SK-N-SH (cell line): ENCODE results near the gene GRK5. TPM values are rescaled to one million over a fixed set of nuclear protein-coding genes. Genes with fewer than 3 reads are reported as not detected.
"Not testable (repeated sequence)": the region's sequence is repeated elsewhere in the genome, so short reads cannot be mapped to it uniquely, and the experiment has no call there.

Experiments
- CTCF ChIA-PET: fragments of 300-600, 350-600 bp; formaldehyde crosslinking; extraction: SDS; loops from one replicate; lab custom pipeline; 2021; lab: Yijun Ruan, JAX
- POLR2A ChIA-PET: fragments of 350-600 bp; sonication (Branson Sonifier 250); formaldehyde crosslinking; extraction: SDS; loops from one replicate; lab custom pipeline; 2020; ENCODE audit warnings: antibody characterized with exemption, inconsistent platforms; lab: Yijun Ruan, JAX
- DNase-seq: peaks from one replicate; pipeline ENCODE4 v3.0.0; 2012
- H2AFZ ChIP-seq: fragments of 200-600 bp; sonication (generic); 2 replicates; pipeline ENCODE4 v1.8.1; 2016; ENCODE audit warnings: antibody characterized with exemption, mild to moderate bottlenecking, low read depth
- H3F3A ChIP-seq: fragments of 200-600 bp; sonication (generic); replicated peaks from 2 replicates; pipeline ENCODE3; 2016; ENCODE audit warnings: antibody characterized with exemption, mild to moderate bottlenecking; ENCODE audit not compliant: insufficient read depth
- H3K27ac ChIP-seq, 2 experiments: fragments of 200-500 bp in 1 of 2; fragments of 200-600 bp in 1 of 2; sonication (Bioruptor generic) in 1 of 2; sonication (generic), shearing (Covaris generic) in 1 of 2; 2 replicates each; pipeline versions ENCODE4 v1.5.1 to v1.6.1; 2014 to 2016; ENCODE audit warnings: low read depth in 2 of 2, inconsistent platforms in 1 of 2, low read length in 1 of 2, mild to moderate bottlenecking in 1 of 2, mixed read lengths in 1 of 2
- H3K27me3 ChIP-seq: fragments of 200-600 bp; sonication (generic), shearing (Covaris generic); 2 replicates; pipeline ENCODE4 v1.6.1; 2016; ENCODE audit warnings: mixed run types; ENCODE audit not compliant: insufficient read depth
- H3K36me3 ChIP-seq, 2 experiments: fragments of 200-500 bp in 1 of 2; fragments of 200-600 bp in 1 of 2; sonication (Bioruptor generic) in 1 of 2; sonication (generic) in 1 of 2; replicated peaks in 1 of 2; 2 replicates each; pipeline versions ENCODE3 to v1.5.1; 2014 to 2016; ENCODE audit warnings: low read length in 1 of 2, mild to moderate bottlenecking in 1 of 2; ENCODE audit not compliant: insufficient read depth in 2 of 2, control insufficient read depth in 1 of 2
- H3K4me1 ChIP-seq, 2 experiments: fragments of 200-500 bp in 1 of 2; fragments of 200-600 bp in 1 of 2; sonication (Bioruptor generic) in 1 of 2; sonication (generic), shearing (Covaris generic) in 1 of 2; 2 replicates each; pipeline versions ENCODE4 v1.5.1 to v1.6.1; 2014 to 2016; ENCODE audit warnings: low read depth in 1 of 2, low read length in 1 of 2, mixed run types in 1 of 2; ENCODE audit not compliant: insufficient read depth in 2 of 2, control insufficient read depth in 1 of 2
- H3K4me2 ChIP-seq: fragments of 200-600 bp; sonication (generic), shearing (Covaris generic); 2 replicates; pipeline ENCODE4 v1.6.1; 2017; ENCODE audit warnings: mixed run types
- H3K4me3 ChIP-seq, 2 experiments: fragments of 200-500 bp in 1 of 2; fragments of 200-600 bp in 1 of 2; sonication (Bioruptor generic) in 1 of 2; sonication (generic), shearing (Covaris generic) in 1 of 2; 2 replicates each; pipeline versions ENCODE4 v1.5.1 to v1.8.1; 2014 to 2016; ENCODE audit warnings: low read depth in 2 of 2, inconsistent platforms in 1 of 2, low read length in 1 of 2, mild to moderate bottlenecking in 1 of 2, mixed read lengths in 1 of 2, moderate library complexity in 1 of 2
- H3K79me2 ChIP-seq: fragments of 200-600 bp; sonication (generic); 2 replicates; pipeline ENCODE4 v1.8.1; 2017; ENCODE audit warnings: mild to moderate bottlenecking; ENCODE audit not compliant: insufficient read depth
- H3K9ac ChIP-seq: fragments of 200-600 bp; sonication (generic); 2 replicates; pipeline ENCODE4 v1.6.1; 2017; ENCODE audit warnings: mixed run types
- H3K9me2 ChIP-seq: fragments of 200-600 bp; sonication (generic); 2 replicates; pipeline ENCODE4 v1.6.1; 2017; ENCODE audit warnings: mixed run types
- H3K9me3 ChIP-seq: fragments of 200-600 bp; sonication (generic); 2 replicates; pipeline ENCODE4 v1.6.1; 2017; ENCODE audit warnings: mixed run types, mild to moderate bottlenecking, moderate library complexity
- H4K20me1 ChIP-seq: fragments of 200-600 bp; sonication (generic); 2 replicates; pipeline ENCODE4 v1.6.1; 2017; ENCODE audit warnings: mild to moderate bottlenecking, mixed run types; ENCODE audit not compliant: insufficient read depth
- CHD2 ChIP-seq: fragments of 150-350 bp; IDR thresholded peaks from 2 replicates; pipeline ENCODE4 v1.6.1; 2018; ENCODE audit warnings: low read length; ENCODE audit not compliant: partially characterized antibody
- CTCF ChIP-seq: fragments of 200-600 bp; sonication (generic); IDR thresholded peaks from 2 replicates; pipeline ENCODE4 v1.6.1; 2017; ENCODE audit warnings: antibody characterized with exemption, mild to moderate bottlenecking, moderate library complexity
- EP300 ChIP-seq, 2 experiments: IDR thresholded peaks; 2 replicates each; pipeline versions ENCODE4 v1.4.0 to v1.6.1; 2012; ENCODE audit warnings: borderline replicate concordance in 1 of 2, low read depth in 1 of 2, low read length in 1 of 2
- FOXJ3 ChIP-seq: sonication (generic); formaldehyde crosslinking; IDR thresholded peaks from 2 replicates; pipeline ENCODE4 v1.5.1; 2020; ENCODE audit warnings: mild to moderate bottlenecking, missing genetic modification reagents
- JUND ChIP-seq: IDR thresholded peaks from 2 replicates; pipeline ENCODE4 v1.4.0; 2012
- MAX ChIP-seq: IDR thresholded peaks from 2 replicates; pipeline ENCODE4 v1.4.0; 2012; ENCODE audit warnings: low read depth
- MEF2A ChIP-seq: IDR thresholded peaks from 2 replicates; pipeline ENCODE4 v1.4.0; 2012; ENCODE audit warnings: low read depth, borderline replicate concordance
- MXI1 ChIP-seq: IDR thresholded peaks from 2 replicates; pipeline ENCODE4 v1.6.1; 2012; ENCODE audit warnings: mild to moderate bottlenecking, low read depth, low read length, improper control_type of control experiment
- PBX3 ChIP-seq: IDR thresholded peaks from 2 replicates; pipeline ENCODE4; 2012
- POLR2AphosphoS5 ChIP-seq: IDR thresholded peaks from 2 replicates; pipeline ENCODE4 v1.6.1; 2012; ENCODE audit warnings: low read depth, low read length
- RAD21 ChIP-seq: IDR thresholded peaks from 2 replicates; pipeline ENCODE4 v1.6.1; 2012; ENCODE audit warnings: mild to moderate bottlenecking, low read length
- REST ChIP-seq: IDR thresholded peaks from 2 replicates; pipeline ENCODE4 v1.6.1; 2012; ENCODE audit warnings: mild to moderate bottlenecking, low read depth, low read length, moderate library complexity
- RXRA ChIP-seq: IDR thresholded peaks from 2 replicates; pipeline ENCODE4 v1.4.0; 2012; ENCODE audit warnings: low read depth, mild to moderate bottlenecking, borderline replicate concordance
- TCF12 ChIP-seq: IDR thresholded peaks from 2 replicates; pipeline ENCODE4 v1.4.0; 2012
- USF1 ChIP-seq: IDR thresholded peaks from 2 replicates; pipeline ENCODE4 v1.4.0; 2012; ENCODE audit warnings: low read depth, borderline replicate concordance
- USF2 ChIP-seq: fragments of 150-350 bp; IDR thresholded peaks from 2 replicates; pipeline ENCODE4 v1.6.1; 2017; ENCODE audit warnings: antibody characterized with exemption, low read length, low read depth, borderline replicate concordance
- ZBTB33 ChIP-seq: IDR thresholded peaks from 2 replicates; pipeline ENCODE4 v1.4.0; 2012; ENCODE audit warnings: low read depth, borderline replicate concordance
- WGBS: methylation state at CpG from one replicate; pipeline ENCODE4 v1.1.6; 2017; ENCODE audit warnings: low lambda C conversion rate; 5-methylcytosine and 5-hydroxymethylcytosine counted together
- polyA plus RNA-seq, 3 experiments: library from polyadenylated mRNA; depleted of rRNA; stranded (reverse); fragments of >200 nt; gene quantifications; 2 replicates each; pipeline ENCODE4 v1.2.3, GENCODE V29; 2012

GRK5 gene
- polyA plus RNA-seq, 1 of the 3 experiments (the other 2 are of a cell fraction): 12.1 TPM

- H3K27ac ChIP-seq, H2AFZ ChIP-seq, H3K9me3 ChIP-seq, H3K9ac ChIP-seq, H3K36me3 ChIP-seq, H4K20me1 ChIP-seq, POLR2A ChIA-PET, H3K79me2 ChIP-seq, H3K9me2 ChIP-seq, DNase-seq, H3F3A ChIP-seq, H3K27me3 ChIP-seq, H3K4me1 ChIP-seq, H3K4me3 ChIP-seq, H3K4me2 ChIP-seq: not testable (repeated sequence)
- WGBS: 100% methylated on average over 4 of the region's 5 CpGs
- CTCF ChIA-PET: interaction anchor here (1.1 to 3.8 kb wide), 2 partner anchors 10 to 236 kb away, joined by 3 to 20 read pairs; no protein-coding TSS in a partner anchor
These were observed 227.6 kb downstream of the GRK5 start for GRCh38 chr10:119434942-119435341.

GRCh38 chr10:119438717-119439116, 231.3 kb downstream of the GRK5 start:
- H3K4me1 ChIP-seq: no peaks in the 10 kb centered on the region; a peak in 1 of 4 replicates
- H3K79me2 ChIP-seq: no peaks in the 10 kb centered on the region
- no peaks in the 10 kb centered on the region for H3K36me3 ChIP-seq
- no peaks in the 10 kb centered on the region for H3K9me3 ChIP-seq
- H4K20me1 ChIP-seq: no peaks in the 10 kb centered on the region
- no peak overlapping the region for H3K9ac ChIP-seq
- no peak overlapping the region for H3K4me3 ChIP-seq
- POLR2A ChIA-PET: no interaction called here
- CTCF ChIA-PET: interaction anchor here (1.0 to 19.8 kb wide), 5 partner anchors 10 to 234 kb away, joined by 3 to 505 read pairs (median 4); partner anchors contain the start of gene GRK5
- H2AFZ ChIP-seq: no peak overlapping the region
- WGBS: 85% methylated on average over 2 of the region's 2 CpGs
- H3F3A ChIP-seq: no peaks in the 10 kb centered on the region
- no peak overlapping the region for H3K27ac ChIP-seq
- no peaks in the 10 kb centered on the region for H3K9me2 ChIP-seq
- H3K4me2 ChIP-seq: no peak overlapping the region
- no peak for DNase-seq
- no peaks in the 10 kb centered on the region for H3K27me3 ChIP-seq
- TF ChIP-seq PBX3 (no peak), TCF12 (no peak), USF2 (no peak), MEF2A (no peak), JUND (no peak), EP300 (IDR thresholded peaks at IDR 0.05; ENCODE audit: borderline replicate concordance in 1 of 2, low read depth in 1 of 2, low read length in 1 of 2) (no peak), FOXJ3 (CRISPR knock-in tag) (no peak), POLR2AphosphoS5 (no peak), REST (no peak), CTCF (no peak), ZBTB33 (no peak), USF1 (no peak), CHD2 (no peak), MAX (no peak), RXRA (no peak), RAD21 (no peak), MXI1 (no peak)
